Activated naive CD4-positive, alpha-beta T cell treated with anti-CD3 and anti-CD28 coated beads, Interleukin-2, amount 10 ng/mL, durations not matched to agents 7 days and 5 days (primary cell): ENCODE results near the gene NOS2.
"Not testable (repeated sequence)": the region's sequence is repeated elsewhere in the genome, so short reads cannot be mapped to it uniquely, and the experiment has no call there.

Experiments used
- CTCF ChIA-PET: fragments of 350-600 bp; sonication (Branson Sonifier 250); formaldehyde crosslinking; loops from one replicate; lab custom pipeline; 2021; ENCODE audit warnings: antibody characterized with exemption; lab: Charles Lee
- DNase-seq: peaks from one replicate; pipeline ENCODE4 v3.0.0-alpha.2; 2020
- H3K27ac Mint-ChIP-seq: one replicate; pipeline ENCODE4 v1.8.0; 2021; ENCODE audit warnings: mild to moderate bottlenecking, moderate library complexity, mixed read lengths
- H3K27me3 Mint-ChIP-seq: one replicate; pipeline ENCODE4 v1.8.0; 2021; ENCODE audit warnings: mild to moderate bottlenecking, mixed read lengths
- H3K36me3 Mint-ChIP-seq: one replicate; pipeline ENCODE4 v1.8.0; 2021; ENCODE audit warnings: mixed read lengths
- H3K4me1 Mint-ChIP-seq: one replicate; pipeline ENCODE4 v1.8.0; 2021; ENCODE audit warnings: mixed read lengths
- H3K4me3 Mint-ChIP-seq: one replicate; pipeline ENCODE4 v1.8.0; 2021; ENCODE audit warnings: mild to moderate bottlenecking, moderate library complexity, mixed read lengths
- H3K9me3 Mint-ChIP-seq: one replicate; pipeline ENCODE4 v1.8.0; 2021; ENCODE audit warnings: mixed read lengths

Gene NOS2

GRCh38 chr17:27751622-27752490 is 48.5 kb downstream of the NOS2 start:
- CTCF ChIA-PET: interaction anchor here (0.9 kb wide), 1 partner anchor 97 kb away, joined by 3 read pairs; no protein-coding TSS in a partner anchor
- H3K27ac Mint-ChIP-seq: no peak overlapping the region
- no peak overlapping the region for H3K4me3 Mint-ChIP-seq
- no peaks in the 10 kb centered on the region for H3K4me1 Mint-ChIP-seq
- H3K9me3 Mint-ChIP-seq: no peaks in the 10 kb centered on the region
- no peak for DNase-seq
- H3K27me3 Mint-ChIP-seq: no peaks in the 10 kb centered on the region
- no peaks in the 10 kb centered on the region for H3K36me3 Mint-ChIP-seq

- H3K4me1 Mint-ChIP-seq: no peaks in the 10 kb centered on the region
- no peak overlapping the region for H3K4me3 Mint-ChIP-seq
- CTCF ChIA-PET: no interaction called here
- no peaks in the 10 kb centered on the region for H3K36me3 Mint-ChIP-seq
- no peaks in the 10 kb centered on the region for H3K27me3 Mint-ChIP-seq
- H3K9me3 Mint-ChIP-seq: no peaks in the 10 kb centered on the region
- DNase-seq: no peak
- no peak overlapping the region for H3K27ac Mint-ChIP-seq
Observed at GRCh38 chr17:27751166-27751565, 49.2 kb downstream of the NOS2 start.

- not testable (repeated sequence) for DNase-seq
Observed at GRCh38 chr17:27749562-27750150, 50.7 kb downstream of the NOS2 start.

GRCh38 chr17:27748360-27748825 is 51.9 kb downstream of the NOS2 start:
- H3K4me3 Mint-ChIP-seq: no peak overlapping the region
- no peak overlapping the region for H3K27ac Mint-ChIP-seq
- no peaks in the 10 kb centered on the region for H3K4me1 Mint-ChIP-seq
- H3K9me3 Mint-ChIP-seq: no peaks in the 10 kb centered on the region
- H3K36me3 Mint-ChIP-seq: no peaks in the 10 kb centered on the region
- no peaks in the 10 kb centered on the region for H3K27me3 Mint-ChIP-seq
- no peak for DNase-seq
- CTCF ChIA-PET: interaction anchor here (0.7 to 2.4 kb wide), 2 partner anchors 57 to 132 kb away, joined by 4 to 7 read pairs; no protein-coding TSS in a partner anchor

More at GRCh38 chr17:27749562-27750150, 50.7 kb downstream of the NOS2 start:
- CTCF ChIA-PET, H3K36me3 Mint-ChIP-seq, H3K27me3 Mint-ChIP-seq, H3K4me1 Mint-ChIP-seq, H3K4me3 Mint-ChIP-seq, H3K9me3 Mint-ChIP-seq: not testable (repeated sequence)
- peak overlapping the region; percentile 33 for H3K27ac Mint-ChIP-seq

GRCh38 chr17:27747462-27748359 is 52.6 kb downstream of the NOS2 start:
- H3K4me3 Mint-ChIP-seq: no peak overlapping the region
- H3K9me3 Mint-ChIP-seq: no peaks in the 10 kb centered on the region
- CTCF ChIA-PET: interaction anchor here (0.7 to 2.4 kb wide), 2 partner anchors 58 to 133 kb away, joined by 4 to 7 read pairs; no protein-coding TSS in a partner anchor
- no peaks in the 10 kb centered on the region for H3K4me1 Mint-ChIP-seq
- H3K27ac Mint-ChIP-seq: no peak overlapping the region
- H3K27me3 Mint-ChIP-seq: no peaks in the 10 kb centered on the region
- H3K36me3 Mint-ChIP-seq: no peaks in the 10 kb centered on the region
- no peak for DNase-seq

- no peak for DNase-seq
- Mint-ChIP-seq H3K9me3 (no peaks in the 10 kb centered on the region), H3K36me3 (no peaks in the 10 kb centered on the region), H3K27ac (no peak overlapping the region), H3K4me3 (no peak overlapping the region), H3K27me3 (no peaks in the 10 kb centered on the region), H3K4me1 (no peaks in the 10 kb centered on the region)
- CTCF ChIA-PET: interaction anchor here (2.4 kb wide), 1 partner anchor 133 kb away, joined by 7 read pairs; no protein-coding TSS in a partner anchor
Observed at GRCh38 chr17:27746881-27747280, 53.4 kb downstream of the NOS2 start.

GRCh38 chr17:27746320-27746719 is 54.0 kb downstream of the NOS2 start:
- H3K4me3 Mint-ChIP-seq, DNase-seq, H3K27me3 Mint-ChIP-seq, H3K27ac Mint-ChIP-seq, H3K36me3 Mint-ChIP-seq, H3K4me1 Mint-ChIP-seq, CTCF ChIA-PET, H3K9me3 Mint-ChIP-seq: not testable (repeated sequence)

- not testable (repeated sequence) for H3K4me3 Mint-ChIP-seq, H3K4me1 Mint-ChIP-seq, H3K9me3 Mint-ChIP-seq, H3K27me3 Mint-ChIP-seq, DNase-seq, H3K27ac Mint-ChIP-seq, H3K36me3 Mint-ChIP-seq
- CTCF ChIA-PET: interaction anchor here (0.5 kb wide), 1 partner anchor 134 kb away, joined by 4 read pairs; no protein-coding TSS in a partner anchor
Observed at GRCh38 chr17:27745207-27745830, 55.0 kb downstream of the NOS2 start.

- Mint-ChIP-seq H3K36me3 (no peaks in the 10 kb centered on the region), H3K9me3 (no peaks in the 10 kb centered on the region), H3K4me3 (no peak overlapping the region), H3K27ac (no peak overlapping the region), H3K4me1 (no peaks in the 10 kb centered on the region), H3K27me3 (no peaks in the 10 kb centered on the region)
- DNase-seq: no peak
- CTCF ChIA-PET: no interaction called here
Observed at GRCh38 chr17:27743281-27743885, 56.9 kb downstream of the NOS2 start.

GRCh38 chr17:27741971-27742575 is 58.3 kb downstream of the NOS2 start:
- Mint-ChIP-seq H3K9me3 (no peaks in the 10 kb centered on the region), H3K4me3 (no peak overlapping the region), H3K4me1 (no peaks in the 10 kb centered on the region), H3K36me3 (no peaks in the 10 kb centered on the region), H3K27me3 (no peaks in the 10 kb centered on the region), H3K27ac (no peak overlapping the region)
- CTCF ChIA-PET: no interaction called here
- no peak for DNase-seq

- Mint-ChIP-seq H3K27ac (no peak overlapping the region), H3K4me1 (no peaks in the 10 kb centered on the region), H3K27me3 (no peaks in the 10 kb centered on the region), H3K4me3 (no peak overlapping the region), H3K9me3 (no peaks in the 10 kb centered on the region), H3K36me3 (no peaks in the 10 kb centered on the region)
- no peak for DNase-seq
- CTCF ChIA-PET: no interaction called here
Observed at GRCh38 chr17:27741361-27741861, 58.9 kb downstream of the NOS2 start.

- H3K9me3 Mint-ChIP-seq: not testable (repeated sequence)
Observed at GRCh38 chr17:27740541-27740940, 59.8 kb downstream of the NOS2 start.

GRCh38 chr17:27733773-27734172 is 66.6 kb downstream of the NOS2 start:
- Mint-ChIP-seq H3K36me3 (no peaks in the 10 kb centered on the region), H3K4me1 (no peaks in the 10 kb centered on the region), H3K27me3 (peaks cover 11% of the 10 kb centered on the region), H3K4me3 (no peak overlapping the region), H3K27ac (no peak overlapping the region), H3K9me3 (no peaks in the 10 kb centered on the region)
- CTCF ChIA-PET: interaction anchor here (1.0 kb wide), 1 partner anchor 23 kb away, joined by 4 read pairs; no protein-coding TSS in a partner anchor
- DNase-seq: no peak

More at GRCh38 chr17:27740541-27740940, 59.8 kb downstream of the NOS2 start:
- H3K36me3 Mint-ChIP-seq, H3K4me1 Mint-ChIP-seq, H3K27me3 Mint-ChIP-seq, H3K27ac Mint-ChIP-seq, DNase-seq, CTCF ChIA-PET, H3K4me3 Mint-ChIP-seq: not testable (repeated sequence)
